ENCODE data around the gene PGM3.

The PGM3 gene

GRCh38 chr6:83176246-83176645, 16.8 kb downstream of the PGM3 start:
- TF ChIP-seq CTCF (IDR thresholded peaks at IDR 0.05; ENCODE audit: low read depth, low read length, poor library complexity, severe bottlenecking) (no peak), EZH2phosphoT487 (IDR thresholded peaks at IDR 0.05; ENCODE audit: borderline replicate concordance, low read length) (no peak)
- Histone ChIP-seq H3K27me3 (ENCODE audit: control insufficient read depth, low read length) (no peaks in the 10 kb centered on the region), H3F3A (ENCODE audit: control insufficient read depth, insufficient read depth) (no peaks in the 10 kb centered on the region), H3K9me3 (ENCODE audit: control insufficient read depth, insufficient read depth, low read length) (no peaks in the 10 kb centered on the region), H3K79me2 (ENCODE audit: control insufficient read depth, low read length) (no peaks in the 10 kb centered on the region), H3K36me3 (ENCODE audit: control insufficient read depth, low read length) (peaks cover 68% of the 10 kb centered on the region), H3K27ac (ENCODE audit: low read depth, low read length) (no peak overlapping the region), H4K20me1 (ENCODE audit: control insufficient read depth, insufficient read depth, low read depth, low read length) (no peaks in the 10 kb centered on the region), H3K4me1 (ENCODE audit: control insufficient read depth, low read length) (peaks cover 3% of the 10 kb centered on the region; the same call in 1 of the 2 replicates), H3K4me2 (ENCODE audit: low read length) (no peak overlapping the region), H3K4me3 (ENCODE audit: low read length) (no peak overlapping the region), H3K9me2 (replicated peaks; ENCODE audit: control insufficient read depth, low read length) (no peaks in the 10 kb centered on the region)

- Histone ChIP-seq H3K9me3 (ENCODE audit: control insufficient read depth, insufficient read depth, low read length) (no peaks in the 10 kb centered on the region), H3K9me2 (replicated peaks; ENCODE audit: control insufficient read depth, low read length) (no peaks in the 10 kb centered on the region), H3K27me3 (ENCODE audit: control insufficient read depth, low read length) (no peaks in the 10 kb centered on the region), H3K36me3 (ENCODE audit: control insufficient read depth, low read length) (peaks cover 92% of the 10 kb centered on the region), H4K20me1 (ENCODE audit: control insufficient read depth, insufficient read depth, low read depth, low read length) (no peaks in the 10 kb centered on the region), H3K4me1 (ENCODE audit: control insufficient read depth, low read length) (no peaks in the 10 kb centered on the region), H3K4me2 (ENCODE audit: low read length) (no peak overlapping the region), H3F3A (ENCODE audit: control insufficient read depth, insufficient read depth) (no peaks in the 10 kb centered on the region), H3K79me2 (ENCODE audit: control insufficient read depth, low read length) (no peaks in the 10 kb centered on the region), H3K27ac (ENCODE audit: low read depth, low read length) (no peak overlapping the region), H3K4me3 (ENCODE audit: low read length) (no peak overlapping the region)
- TF ChIP-seq CTCF (IDR thresholded peaks at IDR 0.05; ENCODE audit: low read depth, low read length, poor library complexity, severe bottlenecking) (no peak), EZH2phosphoT487 (IDR thresholded peaks at IDR 0.05; ENCODE audit: borderline replicate concordance, low read length) (no peak)
Measured at GRCh38 chr6:83169511-83169910, 23.6 kb downstream of the PGM3 start.

- Histone ChIP-seq H3K9me2 (replicated peaks; ENCODE audit: control insufficient read depth, low read length) (no peaks in the 10 kb centered on the region), H3K4me1 (ENCODE audit: control insufficient read depth, low read length) (no peaks in the 10 kb centered on the region), H3K4me2 (ENCODE audit: low read length) (no peak overlapping the region), H4K20me1 (ENCODE audit: control insufficient read depth, insufficient read depth, low read depth, low read length) (no peaks in the 10 kb centered on the region), H3K9me3 (ENCODE audit: control insufficient read depth, insufficient read depth, low read length) (no peaks in the 10 kb centered on the region), H3K36me3 (ENCODE audit: control insufficient read depth, low read length) (peaks cover 93% of the 10 kb centered on the region), H3K27me3 (ENCODE audit: control insufficient read depth, low read length) (no peaks in the 10 kb centered on the region), H3F3A (ENCODE audit: control insufficient read depth, insufficient read depth) (no peaks in the 10 kb centered on the region), H3K27ac (ENCODE audit: low read depth, low read length) (no peak overlapping the region), H3K79me2 (ENCODE audit: control insufficient read depth, low read length) (no peaks in the 10 kb centered on the region), H3K4me3 (ENCODE audit: low read length) (no peak overlapping the region)
- TF ChIP-seq CTCF (IDR thresholded peaks at IDR 0.05; ENCODE audit: low read depth, low read length, poor library complexity, severe bottlenecking) (no peak), EZH2phosphoT487 (IDR thresholded peaks at IDR 0.05; ENCODE audit: borderline replicate concordance, low read length) (no peak)
Measured at GRCh38 chr6:83169106-83169505, 24.0 kb downstream of the PGM3 start.

GRCh38 chr6:83168556-83168955, 24.5 kb downstream of the PGM3 start:
- Histone ChIP-seq H3K27me3 (ENCODE audit: control insufficient read depth, low read length) (no peaks in the 10 kb centered on the region), H3K4me1 (ENCODE audit: control insufficient read depth, low read length) (no peaks in the 10 kb centered on the region), H3K9me3 (ENCODE audit: control insufficient read depth, insufficient read depth, low read length) (no peaks in the 10 kb centered on the region), H3K36me3 (ENCODE audit: control insufficient read depth, low read length) (peaks cover 98% of the 10 kb centered on the region), H4K20me1 (ENCODE audit: control insufficient read depth, insufficient read depth, low read depth, low read length) (no peaks in the 10 kb centered on the region), H3K4me3 (ENCODE audit: low read length) (no peak overlapping the region), H3K4me2 (ENCODE audit: low read length) (no peak overlapping the region), H3K27ac (ENCODE audit: low read depth, low read length) (no peak overlapping the region), H3F3A (ENCODE audit: control insufficient read depth, insufficient read depth) (no peaks in the 10 kb centered on the region), H3K79me2 (ENCODE audit: control insufficient read depth, low read length) (no peaks in the 10 kb centered on the region), H3K9me2 (replicated peaks; ENCODE audit: control insufficient read depth, low read length) (no peaks in the 10 kb centered on the region)
- TF ChIP-seq EZH2phosphoT487 (IDR thresholded peaks at IDR 0.05; ENCODE audit: borderline replicate concordance, low read length) (no peak), CTCF (IDR thresholded peaks at IDR 0.05; ENCODE audit: low read depth, low read length, poor library complexity, severe bottlenecking) (no peak)

Measured in DOHH2 (cell line).